ENCODE data around the gene CASP9.

The CASP9 gene

GRCh38 chr1:15524021-15524282, at the start of gene CASP9:
Gene CASP9 (minus strand): TSS chr1:15524215. CDS start chr1:15524200, 15 bp downstream.
- no peak for DNase-seq

GRCh38 chr1:15573477-15573876, 49.5 kb upstream of the CASP9 start:
- DNase-seq = no peak

- no peak for DNase-seq
These were observed 47.3 kb upstream of the CASP9 start for GRCh38 chr1:15571266-15571665.

- DNase-seq = no peak
These were observed 46.8 kb upstream of the CASP9 start for GRCh38 chr1:15570861-15571260.

- no peak for DNase-seq
These were observed 44.5 kb upstream of the CASP9 start for GRCh38 chr1:15568387-15569073.

GRCh38 chr1:15559189-15559810, 35.3 kb upstream of the CASP9 start:
- DNase-seq = no peak

- DNase-seq = no peak
These were observed 34.5 kb upstream of the CASP9 start for GRCh38 chr1:15558516-15558915.

- no peak for DNase-seq
These were observed 33.6 kb upstream of the CASP9 start for GRCh38 chr1:15557594-15557993.

- no peak for DNase-seq
These were observed 33.0 kb upstream of the CASP9 start for GRCh38 chr1:15557008-15557407.

GRCh38 chr1:15550573-15550972, 26.6 kb upstream of the CASP9 start:
- DNase-seq = no peak

- DNase-seq = no peak
These were observed 22.6 kb upstream of the CASP9 start for GRCh38 chr1:15546641-15547040.

GRCh38 chr1:15543589-15544568, 19.9 kb upstream of the CASP9 start:
- no peak for DNase-seq

GRCh38 chr1:15543251-15543588, 19.2 kb upstream of the CASP9 start:
- no peak for DNase-seq

GRCh38 chr1:15542388-15543250, 18.6 kb upstream of the CASP9 start:
- no peak for DNase-seq

GRCh38 chr1:15541231-15541792, 17.3 kb upstream of the CASP9 start:
- no peak for DNase-seq

- DNase-seq = no peak
These were observed 16.2 kb upstream of the CASP9 start for GRCh38 chr1:15540186-15540585.

- no peak for DNase-seq
These were observed 14.8 kb upstream of the CASP9 start for GRCh38 chr1:15538771-15539170.

GRCh38 chr1:15531682-15532081, 7.7 kb upstream of the CASP9 start:
- no peak for DNase-seq

- DNase-seq = no peak
These were observed 7.0 kb upstream of the CASP9 start for GRCh38 chr1:15531003-15531402.

GRCh38 chr1:15526490-15527339, 2.7 kb upstream of the CASP9 start, which contains the start of gene DNAJC16:
Gene DNAJC16 (plus strand): TSS chr1:15526848. CDS start chr1:15529106, 2,258 bp downstream.
- peak; percentile 100 for DNase-seq

GRCh38 chr1:15526021-15526489, 2.0 kb upstream of the CASP9 start:
- peak; percentile 48 for DNase-seq
